A549 (cell line): ENCODE data around the gene GRIN2C. TPM values are rescaled to one million over a fixed set of nuclear protein-coding genes. Genes with fewer than 3 reads are reported as not detected.
A peak's percentile ranks its signal among the peaks of the same experiment; 100 is the strongest.

Source experiments
- ATAC-seq, 2 experiments: fragments of 200-7000 bp in 1 of 2; fragments of >200 bp in 1 of 2; cut with Nextera tagmentation in 1 of 2; cut with Tn5 transposase in 1 of 2; 3 replicates each; pipeline versions ENCODE4 v1.8.0 to v1.9.1; 2018 to 2020; ENCODE audit warnings: mild to moderate bottlenecking in 1 of 2, moderate library complexity in 1 of 2
- CTCF ChIA-PET: fragments of 300-600 bp; sonication (Branson Sonifier 250); formaldehyde crosslinking; extraction: SDS; loops from one replicate; lab custom pipeline; 2021; ENCODE audit warnings: antibody characterized with exemption, inconsistent platforms; lab: Yijun Ruan, JAX
- POLR2A ChIA-PET: fragments of 350-600 bp; formaldehyde crosslinking; extraction: SDS; loops from one replicate; lab custom pipeline; 2021; ENCODE audit warnings: antibody characterized with exemption, inconsistent platforms; lab: Yijun Ruan, JAX
- DNase-seq, 2 experiments: peaks; one replicate each; pipeline versions ENCODE4 v3.0.0 to v3.0.0-alpha.2; 2011 to 2016; ENCODE audit warnings: low read depth in 1 of 2, low spot score in 1 of 2
- FAIRE-seq: peaks from 2 replicates; lab custom pipeline; 2011; peaks lifted over from hg19 to GRCh38; lab: Jason Lieb, UNC
- H3K27ac ChIP-seq, 2 experiments: fragments of >200 bp; sonication (Bioruptor Twin); formaldehyde crosslinking; 3 replicates each; pipeline ENCODE4 v1.5.1; 2016 to 2017
- H3K4me1 ChIP-seq: fragments of >200 bp; sonication (Bioruptor Twin); formaldehyde crosslinking; 3 replicates; pipeline ENCODE4 v1.6.1; 2016
- H3K4me2 ChIP-seq: fragments of >200 bp; sonication (Bioruptor Twin); formaldehyde crosslinking; 3 replicates; pipeline ENCODE4 v1.6.1; 2016
- H3K4me3 ChIP-seq: fragments of >200 bp; sonication (Bioruptor Twin); formaldehyde crosslinking; 3 replicates; pipeline ENCODE4 v1.5.1; 2016
- H3K9me3 ChIP-seq: fragments of >200 bp; sonication (Bioruptor Twin); formaldehyde crosslinking; 3 replicates; pipeline ENCODE4 v1.6.1; 2016
- CBX2 ChIP-seq: fragments of 200-600 bp; sonication (generic); IDR thresholded peaks from 2 replicates; pipeline ENCODE4 v1.6.1; 2016; ENCODE audit warnings: low read depth, mild to moderate bottlenecking, borderline replicate concordance
- CHD2 ChIP-seq: fragments of 150-350 bp; IDR thresholded peaks from 2 replicates; pipeline ENCODE4 v1.6.1; 2014; ENCODE audit warnings: low read length; ENCODE audit not compliant: partially characterized antibody
- EHMT2 ChIP-seq: fragments of 200-600 bp; sonication (generic); IDR thresholded peaks from 2 replicates; pipeline ENCODE4 v1.6.1; 2016; ENCODE audit warnings: antibody characterized with exemption, low read depth, mild to moderate bottlenecking, moderate library complexity
- ESRRA ChIP-seq: fragments of 150-350 bp; IDR thresholded peaks from 2 replicates; pipeline ENCODE4 v1.6.1; 2014; ENCODE audit warnings: mild to moderate bottlenecking, low read length, borderline replicate concordance
- GATA3 ChIP-seq: IDR thresholded peaks from 2 replicates; pipeline ENCODE4 v1.6.1; 2012; ENCODE audit warnings: borderline replicate concordance
- HEYL ChIP-seq: fragments of 250-450 bp; sonication (Bioruptor Pico); IDR thresholded peaks from 2 replicates; pipeline ENCODE4 v1.8.0; 2021; ENCODE audit warnings: mild to moderate bottlenecking, moderate library complexity
- JUN ChIP-seq, 2 experiments: fragments of >200 bp; sonication (Bioruptor Twin); formaldehyde crosslinking; IDR thresholded peaks; 2 replicates in 1 of 2; 3 replicates in 1 of 2; pipeline ENCODE4 v1.6.1; 2016 to 2017
- JUNB ChIP-seq: fragments of >200 bp; sonication (Bioruptor Twin); formaldehyde crosslinking; IDR thresholded peaks from 2 replicates; pipeline ENCODE4 v1.6.1; 2016
- MAFK ChIP-seq: fragments of 450-650 bp; IDR thresholded peaks from 2 replicates; pipeline ENCODE4 v1.6.1; 2014; ENCODE audit not compliant: partially characterized antibody
- NPAS2 ChIP-seq: fragments of 250-450 bp; sonication (Bioruptor Pico); IDR thresholded peaks from 2 replicates; pipeline ENCODE4 v1.8.0; 2022; ENCODE audit warnings: mild to moderate bottlenecking, moderate library complexity, borderline replicate concordance
- RNF2 ChIP-seq: fragments of 200-600 bp; sonication (generic); IDR thresholded peaks from 2 replicates; pipeline ENCODE4 v1.6.1; 2016; ENCODE audit warnings: low read depth, mild to moderate bottlenecking, antibody characterized with exemption, moderate library complexity, borderline replicate concordance
- SMC3 ChIP-seq: fragments of >200 bp; sonication (Bioruptor Twin); formaldehyde crosslinking; IDR thresholded peaks from 3 replicates; pipeline ENCODE4 v1.6.1; 2018; ENCODE audit warnings: inconsistent platforms
- TFCP2L1 ChIP-seq: fragments of 250-450 bp; sonication (Bioruptor Pico); IDR thresholded peaks from 2 replicates; pipeline ENCODE4 v1.5.0; 2021; ENCODE audit warnings: mild to moderate bottlenecking
- ZNF302 ChIP-seq: fragments of 250-450 bp; sonication (Bioruptor Pico); IDR thresholded peaks from 2 replicates; pipeline ENCODE4 v1.9.0; 2021; ENCODE audit warnings: inconsistent platforms, mild to moderate bottlenecking, moderate library complexity
- WGBS: methylation state at CpG from one replicate; pipeline ENCODE4 v1.1.6; 2017; ENCODE audit errors: missing lambda C conversion rate; 5-methylcytosine and 5-hydroxymethylcytosine counted together
- polyA plus RNA-seq, 4 experiments: library from polyadenylated mRNA; depleted of rRNA in 3 of 4; stranded (reverse); fragments of >200 nt; fragmentation: RNase III in 1 of 4; extraction: RNeasy Plus Mini Kit Qiagen cat#74134 plus additional on column Dnase treatment in 1 of 4; gene quantifications; 2 replicates in 3 of 4; 3 replicates in 1 of 4; pipeline ENCODE4 v1.2.3, GENCODE V29; 2011 to 2017
- TF ChIP-seq, protein P1 (sequence below): fragments of >200 bp; sonication (Bioruptor Twin); formaldehyde crosslinking; IDR thresholded peaks from 3 replicates; pipeline ENCODE4 v1.5.1; 2016
- TF ChIP-seq, protein P2 (sequence below): IDR thresholded peaks from 2 replicates; pipeline ENCODE4 v1.6.1; 2012; ENCODE audit warnings: low read depth, borderline replicate concordance
- TF ChIP-seq, protein P3 (sequence below): IDR thresholded peaks from 2 replicates; pipeline ENCODE4 v1.6.1; 2012
- TF ChIP-seq, protein P4 (sequence below): fragments of 150-350 bp; IDR thresholded peaks from 2 replicates; pipeline ENCODE4 v1.6.1; 2014; ENCODE audit warnings: low read depth, mild to moderate bottlenecking, low read length

Gene GRIN2C
- polyA plus RNA-seq, 2 of the 4 experiments (the other 2 are of a cell fraction): 0.17 to 0.28 TPM

DNA sequence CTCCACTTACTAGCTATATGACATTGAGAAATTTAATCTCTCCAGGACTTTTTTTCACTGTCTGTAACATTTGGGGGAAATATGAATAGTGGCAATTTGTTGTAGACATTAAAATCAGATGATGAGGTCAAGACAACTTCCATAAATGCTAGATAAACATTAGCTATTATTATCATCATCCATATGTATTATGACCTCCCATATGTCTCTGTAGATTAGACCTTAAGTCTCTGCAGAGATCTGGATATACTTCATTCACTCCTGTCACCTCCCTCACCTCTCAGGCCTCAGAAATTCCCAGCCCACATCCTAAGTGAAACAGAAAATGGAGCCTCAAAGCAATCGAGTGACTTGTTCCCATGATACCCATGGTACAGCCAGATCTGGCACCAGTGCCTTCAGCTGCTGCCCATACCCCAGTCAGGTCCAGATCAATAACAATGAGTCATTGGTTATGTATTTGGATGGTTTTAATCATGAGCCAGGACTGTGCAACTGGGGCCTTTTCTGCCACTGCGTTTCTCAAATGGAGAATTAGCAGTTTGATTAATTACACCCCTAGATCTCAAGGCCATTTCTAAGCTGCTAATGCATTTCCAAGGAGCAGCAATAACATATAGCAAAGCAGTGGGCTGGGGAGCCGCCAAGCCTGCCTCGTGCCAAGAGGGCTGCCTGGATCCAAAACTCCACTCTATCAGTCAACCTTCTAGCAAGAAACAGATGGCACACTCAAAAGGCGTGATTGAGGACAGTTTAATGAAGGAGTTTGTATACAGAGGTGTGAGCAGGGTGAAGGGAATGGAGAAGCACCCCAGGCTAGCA, 15.7 kb upstream of the GRIN2C start:
- FAIRE-seq: no peak
- 69% methylated on average over 5 of the region's 5 CpGs for WGBS
- no peak for DNase-seq
- ChIA-PET POLR2A (interaction anchor here (1.0 kb wide), 1 partner anchor 19 kb away, joined by 3 read pairs; no protein-coding TSS in a partner anchor), CTCF (interaction anchor here (0.7 to 42.4 kb wide), 7 partner anchors 14 to 87 kb away, joined by 3 to 1302 read pairs (median 7); partner anchors contain the start of genes GRIN2C and NAT9)
- no peak overlapping the region for H3K4me2 ChIP-seq
- no peaks in the 10 kb centered on the region for H3K9me3 ChIP-seq
- H3K27ac ChIP-seq: no peak overlapping the region
- H3K4me1 ChIP-seq: peaks cover 22% of the 10 kb centered on the region
- no peak overlapping the region for H3K4me3 ChIP-seq
- ATAC-seq: no peak
- TF ChIP-seq CHD2 (no peak), TFCP2L1 (CRISPR knock-in tag) (no peak), MAFK (no peak), SMC3 (no peak), RNF2 (no peak)
- TF ChIP-seq, protein P1, sequence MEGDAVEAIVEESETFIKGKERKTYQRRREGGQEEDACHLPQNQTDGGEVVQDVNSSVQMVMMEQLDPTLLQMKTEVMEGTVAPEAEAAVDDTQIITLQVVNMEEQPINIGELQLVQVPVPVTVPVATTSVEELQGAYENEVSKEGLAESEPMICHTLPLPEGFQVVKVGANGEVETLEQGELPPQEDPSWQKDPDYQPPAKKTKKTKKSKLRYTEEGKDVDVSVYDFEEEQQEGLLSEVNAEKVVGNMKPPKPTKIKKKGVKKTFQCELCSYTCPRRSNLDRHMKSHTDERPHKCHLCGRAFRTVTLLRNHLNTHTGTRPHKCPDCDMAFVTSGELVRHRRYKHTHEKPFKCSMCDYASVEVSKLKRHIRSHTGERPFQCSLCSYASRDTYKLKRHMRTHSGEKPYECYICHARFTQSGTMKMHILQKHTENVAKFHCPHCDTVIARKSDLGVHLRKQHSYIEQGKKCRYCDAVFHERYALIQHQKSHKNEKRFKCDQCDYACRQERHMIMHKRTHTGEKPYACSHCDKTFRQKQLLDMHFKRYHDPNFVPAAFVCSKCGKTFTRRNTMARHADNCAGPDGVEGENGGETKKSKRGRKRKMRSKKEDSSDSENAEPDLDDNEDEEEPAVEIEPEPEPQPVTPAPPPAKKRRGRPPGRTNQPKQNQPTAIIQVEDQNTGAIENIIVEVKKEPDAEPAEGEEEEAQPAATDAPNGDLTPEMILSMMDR: no peak
- TF ChIP-seq, protein P2, sequence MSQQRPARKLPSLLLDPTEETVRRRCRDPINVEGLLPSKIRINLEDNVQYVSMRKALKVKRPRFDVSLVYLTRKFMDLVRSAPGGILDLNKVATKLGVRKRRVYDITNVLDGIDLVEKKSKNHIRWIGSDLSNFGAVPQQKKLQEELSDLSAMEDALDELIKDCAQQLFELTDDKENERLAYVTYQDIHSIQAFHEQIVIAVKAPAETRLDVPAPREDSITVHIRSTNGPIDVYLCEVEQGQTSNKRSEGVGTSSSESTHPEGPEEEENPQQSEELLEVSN: no peak

DNA sequence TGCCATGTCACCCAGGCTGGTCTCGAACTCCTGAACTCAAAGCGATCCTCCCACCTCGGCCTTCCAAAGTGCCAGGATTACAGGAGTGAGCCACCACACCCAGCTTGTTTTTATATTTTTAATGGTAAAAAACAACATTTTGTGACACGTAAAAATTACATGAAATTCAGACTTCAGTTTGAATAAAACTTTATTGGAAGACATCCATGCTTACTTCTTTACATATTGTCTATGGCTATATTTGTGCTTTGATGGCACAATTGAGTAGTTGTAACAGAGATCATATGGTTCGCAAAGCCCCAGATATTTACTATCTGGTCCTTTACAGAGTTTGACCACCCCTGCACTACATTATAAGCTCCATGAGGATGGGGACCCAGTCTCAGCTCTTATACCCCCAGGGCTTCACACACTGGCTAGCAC, 14.9 kb upstream of the GRIN2C start:
- Histone ChIP-seq H3K9me3 (no peaks in the 10 kb centered on the region), H3K27ac (peak overlapping the region in 1 of 2 experiments; percentile 94; a peak in 4 of 6 replicates), H3K4me2 (peak overlapping the region; percentile 83), H3K4me3 (no peak overlapping the region), H3K4me1 (peaks cover 22% of the 10 kb centered on the region)
- TF ChIP-seq, protein P3, sequence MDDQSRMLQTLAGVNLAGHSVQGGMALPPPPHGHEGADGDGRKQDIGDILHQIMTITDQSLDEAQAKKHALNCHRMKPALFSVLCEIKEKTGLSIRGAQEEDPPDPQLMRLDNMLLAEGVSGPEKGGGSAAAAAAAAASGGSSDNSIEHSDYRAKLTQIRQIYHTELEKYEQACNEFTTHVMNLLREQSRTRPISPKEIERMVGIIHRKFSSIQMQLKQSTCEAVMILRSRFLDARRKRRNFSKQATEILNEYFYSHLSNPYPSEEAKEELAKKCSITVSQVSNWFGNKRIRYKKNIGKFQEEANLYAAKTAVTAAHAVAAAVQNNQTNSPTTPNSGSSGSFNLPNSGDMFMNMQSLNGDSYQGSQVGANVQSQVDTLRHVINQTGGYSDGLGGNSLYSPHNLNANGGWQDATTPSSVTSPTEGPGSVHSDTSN: no peak
- TF ChIP-seq JUNB: no peak
- TF ChIP-seq RNF2: no peak
- TF ChIP-seq NPAS2 (CRISPR knock-in tag): no peak
- TF ChIP-seq JUN (IDR thresholded peaks at IDR 0.05): no peak
- TF ChIP-seq EHMT2: no peak
- TF ChIP-seq GATA3: no peak
- no peak for TF ChIP-seq CHD2
- TF ChIP-seq, protein P4, sequence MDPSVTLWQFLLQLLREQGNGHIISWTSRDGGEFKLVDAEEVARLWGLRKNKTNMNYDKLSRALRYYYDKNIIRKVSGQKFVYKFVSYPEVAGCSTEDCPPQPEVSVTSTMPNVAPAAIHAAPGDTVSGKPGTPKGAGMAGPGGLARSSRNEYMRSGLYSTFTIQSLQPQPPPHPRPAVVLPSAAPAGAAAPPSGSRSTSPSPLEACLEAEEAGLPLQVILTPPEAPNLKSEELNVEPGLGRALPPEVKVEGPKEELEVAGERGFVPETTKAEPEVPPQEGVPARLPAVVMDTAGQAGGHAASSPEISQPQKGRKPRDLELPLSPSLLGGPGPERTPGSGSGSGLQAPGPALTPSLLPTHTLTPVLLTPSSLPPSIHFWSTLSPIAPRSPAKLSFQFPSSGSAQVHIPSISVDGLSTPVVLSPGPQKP: no peak
- no peak for TF ChIP-seq HEYL (CRISPR knock-in tag)
- TF ChIP-seq CBX2: no peak
- TF ChIP-seq ZNF302: no peak
- no peak for TF ChIP-seq ESRRA
- 94% methylated on average over 5 of the region's 5 CpGs for WGBS
- no peak for FAIRE-seq
- no peak for DNase-seq
- POLR2A ChIA-PET: interaction anchor here (1.0 kb wide), 1 partner anchor 19 kb away, joined by 3 read pairs; no protein-coding TSS in a partner anchor
- no peak for ATAC-seq
- CTCF ChIA-PET: interaction anchor here (1.3 to 42.4 kb wide), 8 partner anchors 13 to 87 kb away, joined by 3 to 1302 read pairs (median 8); partner anchors contain the start of genes GRIN2C and NAT9
